ENCODE data around the gene CAV1.

DNA sequence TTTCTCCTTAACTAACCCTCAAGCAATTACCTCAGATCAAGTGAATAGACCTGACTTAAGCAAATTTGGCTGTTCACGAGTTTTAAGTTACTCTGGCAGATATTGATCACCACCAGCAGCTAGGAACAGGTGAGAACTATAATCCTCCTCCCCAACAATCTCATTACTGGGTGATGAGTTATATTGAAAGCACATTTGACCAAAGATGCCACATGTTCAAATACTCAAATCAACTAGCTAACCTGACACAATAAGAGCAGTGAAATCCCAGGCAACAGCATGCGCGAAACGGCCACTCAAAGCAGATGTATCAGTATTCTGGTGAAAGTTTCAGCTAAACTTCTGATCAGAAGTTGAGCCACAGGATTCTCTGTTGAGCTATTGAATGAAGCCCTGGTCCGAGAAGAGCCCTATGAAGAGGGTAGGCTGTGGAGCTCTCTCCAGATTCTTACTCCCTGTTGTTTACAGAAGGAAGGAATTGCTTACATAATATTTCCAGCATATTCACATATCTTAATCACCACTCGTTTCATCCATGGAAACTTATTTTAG is 52.6 kb downstream of the CAV1 start:
- TF ChIP-seq, protein P1, sequence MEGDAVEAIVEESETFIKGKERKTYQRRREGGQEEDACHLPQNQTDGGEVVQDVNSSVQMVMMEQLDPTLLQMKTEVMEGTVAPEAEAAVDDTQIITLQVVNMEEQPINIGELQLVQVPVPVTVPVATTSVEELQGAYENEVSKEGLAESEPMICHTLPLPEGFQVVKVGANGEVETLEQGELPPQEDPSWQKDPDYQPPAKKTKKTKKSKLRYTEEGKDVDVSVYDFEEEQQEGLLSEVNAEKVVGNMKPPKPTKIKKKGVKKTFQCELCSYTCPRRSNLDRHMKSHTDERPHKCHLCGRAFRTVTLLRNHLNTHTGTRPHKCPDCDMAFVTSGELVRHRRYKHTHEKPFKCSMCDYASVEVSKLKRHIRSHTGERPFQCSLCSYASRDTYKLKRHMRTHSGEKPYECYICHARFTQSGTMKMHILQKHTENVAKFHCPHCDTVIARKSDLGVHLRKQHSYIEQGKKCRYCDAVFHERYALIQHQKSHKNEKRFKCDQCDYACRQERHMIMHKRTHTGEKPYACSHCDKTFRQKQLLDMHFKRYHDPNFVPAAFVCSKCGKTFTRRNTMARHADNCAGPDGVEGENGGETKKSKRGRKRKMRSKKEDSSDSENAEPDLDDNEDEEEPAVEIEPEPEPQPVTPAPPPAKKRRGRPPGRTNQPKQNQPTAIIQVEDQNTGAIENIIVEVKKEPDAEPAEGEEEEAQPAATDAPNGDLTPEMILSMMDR (conservative IDR thresholded peaks at IDR 0.05; ENCODE audit: low read depth, low read length) = no peak
- TF ChIP-seq USF2 (IDR thresholded peaks at IDR 0.05; ENCODE audit: low read depth, low read length) = no peak
- no peak for TF ChIP-seq CEBPB (IDR thresholded peaks at IDR 0.05; ENCODE audit: low read depth, low read length)
- TF ChIP-seq POLR2A (IDR thresholded peaks at IDR 0.05; ENCODE audit: low read depth, low read length) = 0 out of 2 replicates have a peak, but pooled peaks have one; percentile 42
- TF ChIP-seq MAZ (IDR thresholded peaks at IDR 0.05; ENCODE audit: borderline replicate concordance, low read depth, low read length) = no peak
- no peak for TF ChIP-seq RFX5 (IDR thresholded peaks at IDR 0.05; ENCODE audit: low read depth, low read length)
- TF ChIP-seq SMC3 (IDR thresholded peaks at IDR 0.05; ENCODE audit: low read depth, low read length) = no peak
- no peak for TF ChIP-seq RAD21 (IDR thresholded peaks at IDR 0.05; ENCODE audit: low read length)
- peak; percentile 56 for TF ChIP-seq MAFK (IDR thresholded peaks at IDR 0.05; ENCODE audit: low read depth, low read length)
- no peak for TF ChIP-seq MXI1 (IDR thresholded peaks at IDR 0.05; ENCODE audit: borderline replicate concordance, low read depth, low read length)
